Measurements from ENCODE around the gene TBX10.
A peak's percentile ranks its signal among the peaks of the same experiment; 100 is the strongest.

Gene TBX10

DNA sequence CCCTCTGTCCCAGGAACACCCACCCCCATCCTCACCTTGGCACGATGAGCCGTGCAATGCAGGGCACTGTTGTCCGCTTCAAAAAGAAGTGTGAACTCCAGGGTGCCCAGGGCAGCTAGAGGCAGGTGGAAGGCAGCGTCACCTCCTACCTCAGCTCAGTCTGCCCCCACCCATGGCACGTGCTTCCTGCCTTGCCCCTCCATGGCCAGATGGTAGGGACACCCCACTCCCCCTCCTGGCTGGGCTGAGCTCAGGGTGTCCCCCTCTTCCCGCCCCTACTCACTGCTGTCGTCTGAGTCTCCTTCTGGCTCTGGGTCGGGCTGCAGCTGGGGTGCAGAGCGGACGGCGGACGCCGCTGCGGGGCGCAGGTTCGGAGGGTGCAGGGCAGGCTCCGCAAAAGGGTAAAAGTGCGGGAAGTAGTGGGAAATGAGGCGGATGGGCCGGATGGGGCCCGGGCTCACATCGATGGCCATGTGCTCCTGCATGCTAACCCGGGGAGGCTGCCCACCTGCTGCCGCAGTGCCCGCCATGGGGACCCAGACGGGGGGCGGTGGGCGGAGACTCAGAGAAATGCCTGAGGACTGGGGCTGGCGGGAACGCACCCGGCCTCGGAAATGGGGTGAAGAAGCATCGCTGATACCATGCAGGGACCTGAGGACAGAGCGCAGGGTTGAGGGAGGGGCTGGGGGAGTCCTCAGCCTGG, 23.7 kb downstream of the TBX10 start:
- no peak for DNase-seq (ENCODE audit: low spot score)
- no peak for TF ChIP-seq CTCF (IDR thresholded peaks at IDR 0.05; ENCODE audit: extremely low read depth, missing control alignments)

- peak; percentile 52 for TF ChIP-seq CTCF (IDR thresholded peaks at IDR 0.05; ENCODE audit: extremely low read depth, missing control alignments)
- DNase-seq (ENCODE audit: low spot score) = peak; percentile 73
Measured at GRCh38 chr11:67614730-67615714, 24.5 kb downstream of the TBX10 start.

GRCh38 chr11:67613960-67614715, 25.4 kb downstream of the TBX10 start:
- peak; percentile 38 for TF ChIP-seq CTCF (IDR thresholded peaks at IDR 0.05; ENCODE audit: extremely low read depth, missing control alignments)
- DNase-seq (ENCODE audit: low spot score) = peak; percentile 88

- TF ChIP-seq CTCF (IDR thresholded peaks at IDR 0.05; ENCODE audit: extremely low read depth, missing control alignments) = no peak
Measured at GRCh38 chr11:67613313-67613959, 26.1 kb downstream of the TBX10 start.

GRCh38 chr11:67612751-67613150, 26.8 kb downstream of the TBX10 start:
- no peak for TF ChIP-seq CTCF (IDR thresholded peaks at IDR 0.05; ENCODE audit: extremely low read depth, missing control alignments)
- DNase-seq (ENCODE audit: low spot score) = no peak

More at GRCh38 chr11:67613313-67613959, 26.1 kb downstream of the TBX10 start:
- no peak for DNase-seq (ENCODE audit: low spot score)

DNA sequence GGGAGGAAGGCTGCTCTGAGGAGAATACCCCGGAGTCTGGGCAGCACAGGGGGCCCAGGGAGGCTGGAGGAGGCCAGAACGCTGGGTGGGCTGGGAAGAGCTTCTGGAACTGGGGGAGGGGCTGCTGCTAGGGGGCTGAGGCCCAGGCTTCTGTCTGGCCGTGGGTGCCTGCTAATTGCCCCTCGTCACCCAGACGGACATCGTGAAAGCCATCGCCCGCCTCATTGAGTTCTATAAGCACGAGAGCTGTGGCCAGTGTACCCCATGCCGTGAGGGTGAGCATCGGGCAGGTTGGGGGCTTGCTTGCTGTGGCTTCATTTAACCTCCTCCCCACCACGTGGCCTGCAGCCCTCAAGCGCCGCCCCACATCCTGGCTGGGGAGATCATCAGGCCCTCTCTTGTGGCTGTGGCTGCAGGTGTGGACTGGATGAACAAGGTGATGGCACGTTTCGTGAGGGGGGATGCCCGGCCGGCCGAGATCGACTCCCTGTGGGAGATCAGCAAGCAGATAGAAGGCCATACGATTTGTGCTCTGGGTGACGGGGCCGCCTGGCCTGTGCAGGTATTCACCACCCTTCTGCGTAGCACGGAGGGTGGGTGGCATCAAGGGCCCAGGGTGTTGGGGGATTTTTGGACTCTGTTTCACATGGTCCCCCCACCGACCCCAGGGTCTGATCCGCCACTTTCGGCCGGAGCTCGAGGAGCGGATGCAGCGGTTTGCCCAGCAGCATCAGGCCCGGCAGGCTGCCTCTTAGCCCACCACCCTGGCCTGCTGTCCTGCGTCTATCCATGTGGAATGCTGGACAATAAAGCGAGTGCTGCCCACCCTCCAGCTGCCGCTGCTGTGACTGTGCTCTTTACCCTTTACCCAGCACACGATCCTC, 27.6 kb downstream of the TBX10 start:
- no peak for TF ChIP-seq CTCF (IDR thresholded peaks at IDR 0.05; ENCODE audit: extremely low read depth, missing control alignments)
- no peak for DNase-seq (ENCODE audit: low spot score)

All from GM20000 (cell line).